ENCODE data around the gene USP17L10. TPM values are rescaled to one million over a fixed set of nuclear protein-coding genes. Genes with fewer than 3 reads are reported as not detected.
A peak's percentile ranks its signal among the peaks of the same experiment; 100 is the strongest.
"Not testable (repeated sequence)": the region's sequence is repeated elsewhere in the genome, so short reads cannot be mapped to it uniquely, and the experiment has no call there.

USP17L10 gene
- total RNA-seq (not detected), total RNA-seq (0 reads per million in 172 experiments)
- not detected for polyA plus RNA-seq (2013, experiment 1 of 2)
- polyA plus RNA-seq (2013, experiment 2 of 2): not detected

GRCh38 chr4:9210357-9210756, at the start of gene USP17L10:
USP17L10 (plus strand) TSS chr4:9210657; CDS start chr4:9210657, 0 bp downstream.
- H3K27me3 ChIP-seq (ENCODE audit: control insufficient read depth in 1 of 2, insufficient read depth in 2 of 2, low read length in 2 of 2); H3K4me1 Mint-ChIP-seq (ENCODE audit: low read depth); H3K27me3 Mint-ChIP-seq; H3K4me3 ChIP-seq (ENCODE audit: low read length); H3K36me3 Mint-ChIP-seq (ENCODE audit: low read depth); H3K9me3 ChIP-seq (ENCODE audit: control insufficient read depth in 1 of 2, insufficient read depth in 1 of 2, low read length in 2 of 2); POLR2A ChIA-PET; H3K36me3 ChIP-seq (ENCODE audit: insufficient read depth, low read length); CTCF ChIA-PET; H3K4me1 ChIP-seq (ENCODE audit: insufficient read depth, low read length); H3K27ac Mint-ChIP-seq; DNase-seq; ATAC-seq (ENCODE audit: poor library complexity); H3K9me3 Mint-ChIP-seq; intact Hi-C loops (cut with DNase I, micrococcal nuclease); H3K4me3 Mint-ChIP-seq; H3K27ac ChIP-seq (ENCODE audit: low read depth in 1 of 2, low read length in 2 of 2): not testable (repeated sequence)

- POLR2A ChIA-PET; H3K4me1 ChIP-seq (ENCODE audit: insufficient read depth, low read length); H3K36me3 ChIP-seq (ENCODE audit: insufficient read depth, low read length); H3K9me3 ChIP-seq (ENCODE audit: control insufficient read depth in 1 of 2, insufficient read depth in 1 of 2, low read length in 2 of 2); H3K4me3 ChIP-seq (ENCODE audit: low read length); H3K27ac ChIP-seq (ENCODE audit: low read depth in 1 of 2, low read length in 2 of 2); H3K9me3 Mint-ChIP-seq; ATAC-seq (ENCODE audit: poor library complexity); CTCF ChIA-PET; intact Hi-C loops (cut with DNase I, micrococcal nuclease); H3K27me3 ChIP-seq (ENCODE audit: control insufficient read depth in 1 of 2, insufficient read depth in 2 of 2, low read length in 2 of 2); H3K27me3 Mint-ChIP-seq; H3K36me3 Mint-ChIP-seq (ENCODE audit: low read depth); H3K4me3 Mint-ChIP-seq; H3K27ac Mint-ChIP-seq; H3K4me1 Mint-ChIP-seq (ENCODE audit: low read depth): not testable (repeated sequence)
- DNase-seq: peak in 2 of 14 experiments; percentile 65 to 67
Observed at GRCh38 chr4:9165990-9166389, 44.5 kb upstream of the USP17L10 start.

GRCh38 chr4:9169791-9170459, 40.5 kb upstream of the USP17L10 start, which contains the start of gene FAM90A26:
FAM90A26 (plus strand) TSS chr4:9170409; CDS start chr4:9173173, 2,764 bp downstream.
- H3K27me3 ChIP-seq (ENCODE audit: control insufficient read depth in 1 of 2, insufficient read depth in 2 of 2, low read length in 2 of 2); H3K4me3 ChIP-seq (ENCODE audit: low read length); intact Hi-C loops (cut with DNase I, micrococcal nuclease); POLR2A ChIA-PET; H3K4me1 ChIP-seq (ENCODE audit: insufficient read depth, low read length); H3K36me3 ChIP-seq (ENCODE audit: insufficient read depth, low read length); H3K27ac ChIP-seq (ENCODE audit: low read depth in 1 of 2, low read length in 2 of 2); H3K4me1 Mint-ChIP-seq (ENCODE audit: low read depth); H3K4me3 Mint-ChIP-seq; H3K9me3 ChIP-seq (ENCODE audit: control insufficient read depth in 1 of 2, insufficient read depth in 1 of 2, low read length in 2 of 2); DNase-seq; H3K27ac Mint-ChIP-seq; H3K9me3 Mint-ChIP-seq; CTCF ChIA-PET; ATAC-seq (ENCODE audit: poor library complexity); H3K27me3 Mint-ChIP-seq; H3K36me3 Mint-ChIP-seq (ENCODE audit: low read depth): not testable (repeated sequence)

- H3K27me3 Mint-ChIP-seq; H3K4me3 ChIP-seq (ENCODE audit: low read length); H3K27ac ChIP-seq (ENCODE audit: low read depth in 1 of 2, low read length in 2 of 2); H3K27me3 ChIP-seq (ENCODE audit: control insufficient read depth in 1 of 2, insufficient read depth in 2 of 2, low read length in 2 of 2); CTCF ChIA-PET; H3K36me3 ChIP-seq (ENCODE audit: insufficient read depth, low read length); H3K27ac Mint-ChIP-seq; H3K4me1 Mint-ChIP-seq (ENCODE audit: low read depth); H3K4me3 Mint-ChIP-seq; POLR2A ChIA-PET; H3K9me3 Mint-ChIP-seq; H3K36me3 Mint-ChIP-seq (ENCODE audit: low read depth); H3K9me3 ChIP-seq (ENCODE audit: control insufficient read depth in 1 of 2, insufficient read depth in 1 of 2, low read length in 2 of 2); H3K4me1 ChIP-seq (ENCODE audit: insufficient read depth, low read length); intact Hi-C loops (cut with DNase I, micrococcal nuclease); ATAC-seq (ENCODE audit: poor library complexity): not testable (repeated sequence)
- peak in 1 of 14 experiments; percentile 3 for DNase-seq
Observed at GRCh38 chr4:9214701-9215100, 4.2 kb downstream of the USP17L10 start.

- POLR2A ChIA-PET: not testable (repeated sequence)
Observed at GRCh38 chr4:9215105-9215504, 4.6 kb downstream of the USP17L10 start, which contains the start of gene USP17L11. USP17L11 (plus strand) TSS chr4:9215405; CDS start chr4:9215405, 0 bp downstream.

GRCh38 chr4:9219852-9220251, 9.4 kb downstream of the USP17L10 start, which contains the start of gene USP17L12:
USP17L12 (plus strand) TSS chr4:9220152; CDS start chr4:9220152, 0 bp downstream.
- POLR2A ChIA-PET; DNase-seq; H3K4me1 ChIP-seq (ENCODE audit: insufficient read depth, low read length); H3K27ac Mint-ChIP-seq; H3K36me3 ChIP-seq (ENCODE audit: insufficient read depth, low read length); intact Hi-C loops (cut with DNase I, micrococcal nuclease); H3K27ac ChIP-seq (ENCODE audit: low read depth in 1 of 2, low read length in 2 of 2); H3K36me3 Mint-ChIP-seq (ENCODE audit: low read depth); H3K4me3 Mint-ChIP-seq; ATAC-seq (ENCODE audit: poor library complexity); H3K9me3 ChIP-seq (ENCODE audit: control insufficient read depth in 1 of 2, insufficient read depth in 1 of 2, low read length in 2 of 2); H3K9me3 Mint-ChIP-seq; H3K4me3 ChIP-seq (ENCODE audit: low read length); H3K4me1 Mint-ChIP-seq (ENCODE audit: low read depth); CTCF ChIA-PET; H3K27me3 ChIP-seq (ENCODE audit: control insufficient read depth in 1 of 2, insufficient read depth in 2 of 2, low read length in 2 of 2); H3K27me3 Mint-ChIP-seq: not testable (repeated sequence)

More at GRCh38 chr4:9215105-9215504, 4.6 kb downstream of the USP17L10 start, which contains the start of gene USP17L11:
- ATAC-seq (ENCODE audit: poor library complexity); H3K36me3 Mint-ChIP-seq (ENCODE audit: low read depth); H3K27me3 Mint-ChIP-seq; H3K9me3 Mint-ChIP-seq; H3K27ac Mint-ChIP-seq; intact Hi-C loops (cut with DNase I, micrococcal nuclease); H3K4me1 Mint-ChIP-seq (ENCODE audit: low read depth); H3K27me3 ChIP-seq (ENCODE audit: control insufficient read depth in 1 of 2, insufficient read depth in 2 of 2, low read length in 2 of 2); DNase-seq; H3K36me3 ChIP-seq (ENCODE audit: insufficient read depth, low read length); H3K4me1 ChIP-seq (ENCODE audit: insufficient read depth, low read length); CTCF ChIA-PET; H3K4me3 Mint-ChIP-seq; H3K4me3 ChIP-seq (ENCODE audit: low read length); H3K27ac ChIP-seq (ENCODE audit: low read depth in 1 of 2, low read length in 2 of 2); H3K9me3 ChIP-seq (ENCODE audit: control insufficient read depth in 1 of 2, insufficient read depth in 1 of 2, low read length in 2 of 2): not testable (repeated sequence)

GRCh38 chr4:9224596-9224995, 14.1 kb downstream of the USP17L10 start, which contains the start of gene USP17L13:
USP17L13 (plus strand) TSS chr4:9224896; CDS start chr4:9224896, 0 bp downstream.
- H3K9me3 Mint-ChIP-seq; H3K27me3 Mint-ChIP-seq; H3K36me3 ChIP-seq (ENCODE audit: insufficient read depth, low read length); ATAC-seq (ENCODE audit: poor library complexity); H3K4me3 ChIP-seq (ENCODE audit: low read length); intact Hi-C loops (cut with DNase I, micrococcal nuclease); H3K4me1 ChIP-seq (ENCODE audit: insufficient read depth, low read length); H3K4me1 Mint-ChIP-seq (ENCODE audit: low read depth); H3K36me3 Mint-ChIP-seq (ENCODE audit: low read depth); H3K9me3 ChIP-seq (ENCODE audit: control insufficient read depth in 1 of 2, insufficient read depth in 1 of 2, low read length in 2 of 2); H3K4me3 Mint-ChIP-seq; H3K27ac Mint-ChIP-seq; DNase-seq; H3K27me3 ChIP-seq (ENCODE audit: control insufficient read depth in 1 of 2, insufficient read depth in 2 of 2, low read length in 2 of 2); POLR2A ChIA-PET; CTCF ChIA-PET; H3K27ac ChIP-seq (ENCODE audit: low read depth in 1 of 2, low read length in 2 of 2): not testable (repeated sequence)

Measured in CD4-positive, alpha-beta T cell (primary cell).